Left forelimb (tissue), 1 donor: ENCODE results near the gene SMTN.
"Not testable (repeated sequence)": the region's sequence is repeated elsewhere in the genome, so short reads cannot be mapped to it uniquely, and the experiment has no call there.

Experiments used
- DNase-seq: peaks from one replicate; pipeline ENCODE4 v3.0.0-alpha.2; 2018; ENCODE audit warnings: low spot score

SMTN gene

GRCh38 chr22:31104869-31105268, 23.8 kb downstream of the SMTN start:
- DNase-seq = no peak

DNA sequence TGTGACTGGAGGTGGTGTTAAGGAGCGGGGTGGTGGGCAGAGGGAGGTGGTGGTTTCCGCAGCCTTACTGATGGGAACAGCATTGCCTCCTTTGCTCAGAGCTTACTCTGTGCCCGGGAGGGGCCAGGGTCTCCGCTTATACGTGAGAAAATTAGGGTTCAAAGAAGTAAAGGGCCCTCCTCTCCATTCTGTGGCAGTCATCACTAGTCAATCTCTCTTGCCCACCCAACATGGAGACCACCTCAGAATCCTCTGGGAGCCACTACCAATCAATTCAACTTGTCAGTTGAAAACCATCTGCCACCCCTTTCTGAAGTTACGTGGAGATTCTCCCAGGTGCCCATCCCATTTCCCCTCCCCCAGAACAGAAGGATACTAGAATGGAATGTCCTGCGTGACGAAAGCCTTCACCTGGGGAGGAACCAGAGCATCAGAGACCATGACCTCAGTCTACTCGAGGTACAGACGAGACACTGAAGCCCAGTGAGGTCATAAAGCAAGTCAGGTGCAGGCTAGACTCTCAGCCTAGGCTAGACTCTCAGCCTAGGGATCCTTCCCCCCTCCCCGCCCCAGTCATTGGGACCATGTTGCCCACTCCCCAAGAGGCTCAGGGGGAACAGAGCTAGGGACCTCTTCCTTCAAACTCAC, 24.3 kb downstream of the SMTN start:
- no peak for DNase-seq

- no peak for DNase-seq
These were observed 25.0 kb downstream of the SMTN start for GRCh38 chr22:31106001-31106571.

DNA sequence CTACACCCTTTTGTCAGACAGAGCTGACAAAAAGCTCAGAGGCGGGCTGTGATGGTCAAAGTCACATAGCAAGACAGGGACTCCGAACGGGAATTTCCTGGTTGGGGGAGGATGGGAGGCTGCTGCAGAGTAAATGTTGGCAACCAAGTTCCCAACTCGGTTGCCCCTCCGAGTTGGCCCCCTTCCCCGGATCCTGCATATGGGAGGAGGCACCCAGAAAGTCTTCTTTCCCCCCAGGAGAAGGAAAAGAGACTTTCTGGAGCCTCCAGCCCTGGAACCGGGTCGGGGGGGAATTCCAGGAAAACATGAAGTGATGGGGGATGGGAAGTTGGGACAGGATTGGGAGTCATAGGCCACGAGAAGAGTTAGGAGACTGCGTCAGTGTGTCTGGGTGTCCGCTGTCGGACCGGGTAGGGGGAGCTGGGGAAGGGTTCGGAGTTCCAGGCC, 25.6 kb downstream of the SMTN start:
- no peak for DNase-seq

- peak; percentile 94 for DNase-seq
These were observed 26.2 kb downstream of the SMTN start, which contains the start of gene SELENOM for GRCh38 chr22:31107178-31107893. TSS of gene SELENOM (minus strand) at chr22:31107568. CDS start at chr22:31107505, 63 bp downstream.

DNA sequence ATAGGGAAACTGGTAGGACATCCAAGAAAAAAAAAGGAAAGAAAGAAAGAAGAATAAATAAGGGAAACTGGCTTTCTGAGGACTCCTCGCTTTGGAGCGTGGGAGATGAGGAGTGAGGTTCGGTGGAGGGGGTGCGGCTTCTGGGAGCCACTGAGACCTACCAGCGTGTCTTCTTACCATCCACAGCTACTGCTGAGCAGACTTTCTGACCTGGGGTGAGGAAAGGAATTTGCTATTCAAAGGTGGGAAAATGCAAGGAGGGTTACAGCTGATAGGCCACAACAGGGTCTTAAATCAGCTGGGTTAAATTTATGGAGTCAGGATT, 26.7 kb downstream of the SMTN start:
- no peak for DNase-seq

- not testable (repeated sequence) for DNase-seq
These were observed 31.5 kb downstream of the SMTN start for GRCh38 chr22:31112547-31113091.

DNA sequence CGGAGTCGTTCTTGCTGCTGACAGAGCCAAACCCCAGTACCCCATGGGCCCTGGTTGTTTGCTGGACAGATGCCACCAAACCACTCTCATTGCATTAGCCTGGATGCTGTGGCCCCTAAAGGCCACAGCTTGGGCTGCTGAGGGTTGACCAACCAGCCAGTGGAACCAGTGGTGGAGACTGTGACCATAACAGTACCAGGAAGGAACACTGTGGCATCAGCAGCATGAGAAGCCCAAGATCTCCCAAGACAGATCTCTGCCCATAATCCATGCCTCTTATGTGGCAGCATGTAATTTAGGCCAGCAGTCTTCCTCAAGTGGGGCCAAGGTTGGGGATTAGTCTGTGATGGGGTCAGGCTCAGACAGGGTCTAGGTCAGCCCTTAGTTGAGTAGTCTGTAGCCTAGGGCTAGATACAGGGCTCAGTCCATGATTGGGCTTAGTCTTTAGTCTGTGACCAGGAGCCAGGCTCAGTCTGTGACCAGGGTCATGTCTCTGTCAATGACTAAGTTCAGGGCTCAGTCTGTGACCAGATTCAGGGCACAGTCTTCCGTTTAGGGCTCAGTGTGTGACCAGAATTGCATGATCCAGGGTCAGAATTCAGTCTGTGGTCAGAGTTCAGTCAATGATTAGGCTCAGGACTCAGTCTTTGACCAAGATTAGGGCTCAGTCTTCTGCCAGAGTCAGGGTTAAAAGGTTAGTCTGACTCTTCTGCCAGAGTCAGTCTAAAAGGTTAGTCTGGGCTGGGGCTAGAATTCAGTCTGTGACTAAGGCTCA, 37.1 kb downstream of the SMTN start:
- DNase-seq = no peak

DNA sequence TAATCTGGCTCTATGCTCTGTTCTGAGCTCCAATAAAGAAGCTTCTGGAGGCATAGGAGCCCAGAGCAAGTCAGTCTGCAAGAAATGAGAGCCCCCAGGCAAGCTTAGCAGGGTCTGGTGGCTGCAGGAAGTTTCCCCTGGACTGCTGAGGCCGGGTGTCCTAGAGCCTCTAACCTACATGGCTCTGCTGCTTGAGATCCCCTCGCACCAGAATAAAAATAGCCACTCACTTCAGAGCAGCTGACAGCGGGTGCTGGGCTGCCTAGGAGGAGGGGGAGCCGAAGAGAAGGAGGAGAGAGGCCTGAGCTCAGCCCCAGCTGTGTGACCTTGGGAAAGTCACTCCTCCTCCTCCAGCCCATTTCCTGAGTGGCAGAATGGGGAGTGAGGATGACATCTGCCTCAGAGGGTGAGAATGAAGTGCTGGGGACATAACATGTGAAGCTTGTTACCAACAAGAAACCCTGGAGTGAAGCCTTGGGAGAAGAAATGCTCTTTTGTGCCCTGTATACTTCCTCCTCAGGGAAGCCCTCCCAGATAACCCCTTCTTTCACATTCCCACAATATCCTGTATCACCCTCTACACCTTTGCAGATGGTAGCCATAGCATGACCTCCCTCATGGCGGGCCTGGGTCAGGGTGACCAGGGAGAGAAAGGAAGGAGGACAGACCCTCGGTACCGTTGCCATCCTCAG, 38.1 kb downstream of the SMTN start:
- no peak for DNase-seq

DNA sequence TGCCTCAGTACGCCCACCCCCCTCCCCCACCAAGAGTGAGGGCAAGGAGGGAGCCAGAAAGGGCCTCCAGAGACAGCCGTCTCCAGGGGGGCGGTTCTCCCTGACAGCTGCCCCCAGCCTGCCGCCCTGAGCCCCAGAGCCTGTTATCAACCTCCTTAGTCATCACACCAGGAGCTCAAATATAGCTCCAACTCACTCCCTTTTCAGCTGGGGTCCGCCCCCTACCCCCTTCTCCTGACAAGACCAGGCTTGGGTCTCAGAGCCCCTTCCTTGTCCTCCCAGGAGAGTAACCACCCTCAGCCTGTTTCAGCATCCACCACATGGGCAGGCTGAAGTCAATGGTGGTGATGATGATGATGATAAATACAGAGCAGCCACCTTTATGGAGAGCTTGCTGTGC, 39.1 kb downstream of the SMTN start:
- no peak for DNase-seq

DNA sequence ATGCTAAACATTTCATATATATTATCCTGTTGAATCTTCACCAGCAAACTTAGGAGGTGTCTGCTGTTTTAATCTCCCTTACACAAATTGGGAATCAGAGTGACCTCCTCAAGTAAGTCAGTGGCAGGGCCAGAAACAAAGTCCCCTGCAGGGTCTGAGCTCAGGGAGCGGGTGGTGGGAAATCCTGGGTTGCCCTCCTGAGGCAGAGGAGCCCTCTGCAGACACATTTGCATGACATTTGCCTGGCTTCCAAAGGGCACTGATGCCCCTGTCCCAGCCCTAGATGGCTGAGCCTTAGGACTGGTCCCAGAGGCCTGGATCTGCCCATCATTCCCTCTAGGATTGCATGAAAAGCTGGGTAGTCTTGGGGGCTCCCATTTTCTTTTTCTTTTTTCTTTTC, 39.5 kb downstream of the SMTN start:
- no peak for DNase-seq

- DNase-seq = no peak
These were observed 40.3 kb downstream of the SMTN start for GRCh38 chr22:31121403-31121802.

GRCh38 chr22:31122196-31122531, 41.0 kb downstream of the SMTN start:
- DNase-seq = no peak

DNA sequence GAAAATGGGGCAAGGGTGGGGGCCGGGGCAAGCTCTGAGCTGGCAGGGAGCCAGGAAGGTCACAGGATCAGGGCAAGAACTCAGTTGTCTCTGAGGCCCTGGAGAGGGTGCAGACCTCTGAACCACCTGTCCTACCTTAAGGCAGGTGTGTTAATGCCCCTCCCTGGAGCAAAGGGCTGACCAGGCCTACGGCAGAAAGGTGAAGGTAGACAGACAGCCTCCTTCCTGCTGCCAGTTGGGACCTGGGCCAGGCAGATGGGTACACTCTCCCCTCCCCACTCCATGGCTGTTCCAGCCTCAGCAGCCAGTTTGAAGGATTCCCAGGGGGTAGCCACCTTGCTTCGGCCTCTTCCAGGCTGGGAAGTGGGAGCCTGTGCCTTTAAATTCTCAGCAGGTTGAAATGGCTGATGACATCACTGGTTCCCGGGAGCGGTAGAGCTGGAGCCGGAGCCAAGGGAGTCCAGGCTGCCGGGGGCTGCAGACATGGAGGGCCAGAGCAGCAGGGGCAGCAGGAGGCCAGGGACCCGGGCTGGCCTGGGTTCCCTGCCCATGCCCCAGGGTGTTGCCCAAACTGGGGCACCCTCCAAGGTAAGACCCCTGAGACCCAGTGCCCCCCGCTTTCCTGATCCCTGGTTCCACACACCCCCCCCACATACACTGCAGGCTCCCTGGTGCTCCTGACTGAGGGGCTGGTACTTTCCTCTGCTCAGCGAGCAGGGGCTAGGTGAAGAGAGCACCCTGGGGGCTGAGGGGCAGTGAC, 41.6 kb downstream of the SMTN start, which contains the start of gene INPP5J:
Gene INPP5J (plus strand): TSS at position 435 of the 760 bp plus-strand sequence. CDS start 49 bp downstream, at position 484.
- DNase-seq = no peak

- no peak for DNase-seq
These were observed 42.1 kb downstream of the SMTN start for GRCh38 chr22:31123292-31123602.

- DNase-seq = no peak
These were observed 43.2 kb downstream of the SMTN start for GRCh38 chr22:31124290-31124689.

GRCh38 chr22:31124811-31125465, 43.8 kb downstream of the SMTN start:
- no peak for DNase-seq

GRCh38 chr22:31125521-31126117, 44.5 kb downstream of the SMTN start:
- no peak for DNase-seq

GRCh38 chr22:31126128-31126868, 45.2 kb downstream of the SMTN start:
- DNase-seq = no peak

DNA sequence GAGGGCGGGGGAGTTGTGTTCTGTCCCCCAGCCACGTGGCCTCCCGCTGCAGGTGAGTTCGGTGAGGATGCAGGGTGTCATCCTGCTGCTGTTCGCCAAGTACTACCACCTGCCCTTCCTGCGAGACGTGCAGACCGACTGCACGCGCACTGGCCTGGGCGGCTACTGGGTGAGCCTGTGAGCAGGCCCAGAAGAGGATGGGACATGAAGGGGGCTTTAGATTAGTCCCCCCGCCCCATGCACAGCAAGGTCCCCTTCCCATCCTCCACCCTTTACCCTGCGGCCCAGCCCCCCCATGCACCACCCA, 45.7 kb downstream of the SMTN start:
- DNase-seq = no peak
